HEK293 (cell line): ENCODE results near the gene IL1B.

Experiments used
- CTCF ChIA-PET: fragments of 350-600 bp; formaldehyde crosslinking; extraction: SDS; loops from one replicate; lab custom pipeline; 2021; ENCODE audit warnings: antibody characterized with exemption; lab: Yijun Ruan, JAX
- POLR2A ChIA-PET: fragments of 300-600 bp; formaldehyde crosslinking; extraction: SDS; loops from one replicate; lab custom pipeline; 2020; ENCODE audit warnings: antibody characterized with exemption, inconsistent platforms; lab: Yijun Ruan, JAX
- H3K27ac ChIP-seq: fragments of 200-500 bp; sonication (Bioruptor generic); 2 replicates; pipeline ENCODE4 v1.5.1; 2014; ENCODE audit warnings: low read depth, low read length, control low read depth, inconsistent platforms; ENCODE audit errors: extremely low read depth
- H3K36me3 ChIP-seq, 2 experiments: fragments of 200-500 bp in 1 of 2; sonication (Bioruptor generic) in 1 of 2; 1 replicate in 1 of 2; 2 replicates in 1 of 2; pipeline ENCODE4 v1.5.1; 2014 to 2017; ENCODE audit warnings: inconsistent platforms in 2 of 2, low read length in 2 of 2; ENCODE audit not compliant: control insufficient read depth in 2 of 2, insufficient read depth in 1 of 2
- H3K4me1 ChIP-seq: fragments of 200-500 bp; sonication (Bioruptor generic); 2 replicates; pipeline ENCODE4 v1.5.1; 2014; ENCODE audit warnings: mild to moderate bottlenecking, low read length, inconsistent platforms; ENCODE audit not compliant: control insufficient read depth, insufficient read depth
- H3K4me3 ChIP-seq: 2 replicates; pipeline ENCODE4 v1.5.1; 2011; ENCODE audit warnings: low read depth, mild to moderate bottlenecking, control low read depth, low read length, moderate library complexity
- H3K9me3 ChIP-seq: fragments of 200-500 bp; sonication (Bioruptor generic); 2 replicates; pipeline ENCODE4 v1.5.1; 2014; ENCODE audit warnings: low read depth, low read length, inconsistent platforms; ENCODE audit not compliant: control insufficient read depth, insufficient read depth
- MZF1 ChIP-seq: fragments of 450-650 bp; formaldehyde crosslinking; IDR thresholded peaks from 2 replicates; pipeline ENCODE4 v1.5.1; 2017; ENCODE audit warnings: missing biosample characterization, missing genetic modification characterization, borderline replicate concordance
- OVOL3 ChIP-seq: fragments of 450-650 bp; formaldehyde crosslinking; IDR thresholded peaks from 2 replicates; pipeline ENCODE4 v1.5.1; 2016; ENCODE audit warnings: missing biosample characterization, missing genetic modification characterization
- PBX3 ChIP-seq: sonication (generic); formaldehyde crosslinking; IDR thresholded peaks from 2 replicates; pipeline ENCODE4 v1.8.1; 2022; ENCODE audit warnings: mild to moderate bottlenecking, moderate library complexity, missing genetic modification reagents
- PRDM10 ChIP-seq: fragments of 450-650 bp; formaldehyde crosslinking; IDR thresholded peaks from 2 replicates; pipeline ENCODE4 v1.5.1; 2016; ENCODE audit warnings: missing biosample characterization, missing genetic modification characterization
- TSHZ1 ChIP-seq: fragments of 450-650 bp; formaldehyde crosslinking; IDR thresholded peaks from 2 replicates; pipeline ENCODE4 v1.5.1; 2016; ENCODE audit warnings: missing biosample characterization, missing genetic modification characterization, borderline replicate concordance
- YY2 ChIP-seq: fragments of 450-650 bp; formaldehyde crosslinking; IDR thresholded peaks from 2 replicates; pipeline ENCODE4 v1.5.1; 2016; ENCODE audit warnings: missing biosample characterization, missing genetic modification characterization
- ZIC2 ChIP-seq: fragments of 450-650 bp; formaldehyde crosslinking; IDR thresholded peaks from 2 replicates; pipeline ENCODE4 v1.5.1; 2016; ENCODE audit warnings: missing biosample characterization, missing genetic modification characterization
- ZNF16 ChIP-seq: fragments of 450-650 bp; formaldehyde crosslinking; IDR thresholded peaks from 2 replicates; pipeline ENCODE4 v1.5.1; 2016; ENCODE audit warnings: low read depth, missing biosample characterization, missing genetic modification characterization
- ZNF26 ChIP-seq: fragments of 450-650 bp; formaldehyde crosslinking; IDR thresholded peaks from 2 replicates; pipeline ENCODE4 v1.5.1; 2016; ENCODE audit warnings: missing biosample characterization, missing genetic modification characterization
- ZNF292 ChIP-seq: fragments of 450-650 bp; formaldehyde crosslinking; IDR thresholded peaks from 2 replicates; pipeline ENCODE4 v1.5.1; 2016; ENCODE audit warnings: low read depth, missing biosample characterization, missing genetic modification characterization, borderline replicate concordance
- ZNF416 ChIP-seq: fragments of 450-650 bp; formaldehyde crosslinking; IDR thresholded peaks from 2 replicates; pipeline ENCODE4 v1.5.1; 2016; ENCODE audit warnings: missing biosample characterization, missing genetic modification characterization
- ZNF549 ChIP-seq: fragments of 450-650 bp; IDR thresholded peaks from 2 replicates; pipeline ENCODE4 v1.5.1; 2018; ENCODE audit warnings: missing biosample characterization, missing genetic modification characterization, mild to moderate bottlenecking, inconsistent platforms, moderate library complexity
- ZNF626 ChIP-seq: fragments of 450-650 bp; sonication (Bioruptor Pico); formaldehyde crosslinking; IDR thresholded peaks from 2 replicates; pipeline ENCODE4 v1.5.1; 2018; ENCODE audit warnings: missing biosample characterization, missing genetic modification characterization, inconsistent platforms
- ZNF654 ChIP-seq: fragments of 450-650 bp; formaldehyde crosslinking; IDR thresholded peaks from 2 replicates; pipeline ENCODE4 v1.5.1; 2016; ENCODE audit warnings: low read depth, missing biosample characterization, missing genetic modification characterization
- ZSCAN23 ChIP-seq: fragments of 450-650 bp; formaldehyde crosslinking; IDR thresholded peaks from 2 replicates; pipeline ENCODE4 v1.5.1; 2016; ENCODE audit warnings: missing biosample characterization, missing genetic modification characterization

The IL1B gene

GRCh38 chr2:112805542-112805941, 31.0 kb downstream of the IL1B start:
- Histone ChIP-seq H3K4me1 (no peaks in the 10 kb centered on the region), H3K9me3 (no peaks in the 10 kb centered on the region), H3K36me3 (no peaks in the 10 kb centered on the region), H3K27ac (no peak overlapping the region), H3K4me3 (no peak overlapping the region)
- no peak for TF ChIP-seq ZNF654 (tag by site-specific recombination)
- TF ChIP-seq PBX3 (CRISPR knock-in tag): no peak
- TF ChIP-seq YY2: no peak
- no peak for TF ChIP-seq OVOL3 (tag by site-specific recombination)
- TF ChIP-seq ZNF16 (tag by site-specific recombination): no peak
- no peak for TF ChIP-seq ZNF26
- no peak for TF ChIP-seq ZIC2 (tag by site-specific recombination)
- no peak for TF ChIP-seq TSHZ1 (tag by site-specific recombination)
- no peak for TF ChIP-seq MZF1
- no peak for TF ChIP-seq ZNF626
- TF ChIP-seq ZNF549 (tag by site-specific recombination): no peak
- TF ChIP-seq ZNF292 (tag by site-specific recombination): no peak
- TF ChIP-seq ZSCAN23 (tag by site-specific recombination): no peak
- TF ChIP-seq ZNF416 (tag by site-specific recombination): no peak
- TF ChIP-seq PRDM10 (tag by site-specific recombination): no peak
- CTCF ChIA-PET: interaction anchor here (0.6 kb wide), 1 partner anchor 56 kb away, joined by 8 read pairs; no protein-coding TSS in a partner anchor
- POLR2A ChIA-PET: interaction anchor here (0.6 kb wide), 1 partner anchor 39 kb away, joined by 4 read pairs; no protein-coding TSS in a partner anchor
